Stimulated activated naive CD4-positive, alpha-beta T cell treated with Interleukin-2 at 50 U/mL for 16 hours (primary cell): ENCODE results near the gene PACS1.
"Not testable (repeated sequence)": the region's sequence is repeated elsewhere in the genome, so short reads cannot be mapped to it uniquely, and the experiment has no call there.

Experiments
- DNase-seq: peaks from one replicate; lab custom pipeline; 2025; lab: John Stamatoyannopoulos, UW

PACS1 gene

GRCh38 chr11:66069715-66070603 lies at the start of gene PACS1:
Gene PACS1 (plus strand): TSS chr11:66070272. CDS start chr11:66070487, 215 bp downstream.
- peak; percentile 70 for DNase-seq

- DNase-seq = no peak
Observed at GRCh38 chr11:66020618-66021357, 49.3 kb upstream of the PACS1 start.

GRCh38 chr11:66022401-66023185 lies 47.5 kb upstream of the PACS1 start:
- peak; percentile 68 for DNase-seq

- not testable (repeated sequence) for DNase-seq
Observed at GRCh38 chr11:66023186-66023440, 47.0 kb upstream of the PACS1 start.

- DNase-seq = no peak
Observed at GRCh38 chr11:66026017-66026529, 44.0 kb upstream of the PACS1 start, which contains the start of gene CATSPER1. Gene CATSPER1 (minus strand): TSS chr11:66026479. CDS start chr11:66026379, 100 bp downstream.

- no peak for DNase-seq
Observed at GRCh38 chr11:66032957-66033735, 36.9 kb upstream of the PACS1 start.

- no peak for DNase-seq
Observed at GRCh38 chr11:66035653-66036333, 34.3 kb upstream of the PACS1 start.

GRCh38 chr11:66036334-66036710 lies 33.8 kb upstream of the PACS1 start:
- DNase-seq = no peak

- DNase-seq = no peak
Observed at GRCh38 chr11:66037327-66037726, 32.7 kb upstream of the PACS1 start.

- no peak for DNase-seq
Observed at GRCh38 chr11:66039765-66040164, 30.3 kb upstream of the PACS1 start.

GRCh38 chr11:66042227-66042995 lies 27.7 kb upstream of the PACS1 start:
- DNase-seq = no peak

- no peak for DNase-seq
Observed at GRCh38 chr11:66042996-66043906, 26.8 kb upstream of the PACS1 start.

GRCh38 chr11:66044757-66045156 lies 25.3 kb upstream of the PACS1 start:
- DNase-seq = no peak

GRCh38 chr11:66045177-66045639 lies 24.9 kb upstream of the PACS1 start:
- DNase-seq = peak; percentile 81

- no peak for DNase-seq
Observed at GRCh38 chr11:66046901-66047300, 23.2 kb upstream of the PACS1 start.

GRCh38 chr11:66047541-66048365 lies 22.3 kb upstream of the PACS1 start:
- no peak for DNase-seq

GRCh38 chr11:66048547-66049323 lies 21.3 kb upstream of the PACS1 start, which contains the start of gene GAL3ST3:
Gene GAL3ST3 (minus strand): TSS chr11:66049161. CDS start chr11:66045415, 3,746 bp downstream.
- no peak for DNase-seq
